RWPE2 (cell line): ENCODE measurements around the gene EXD3.

Experiments used
- ATAC-seq: fragments of 200-7000 bp; cut with Tn5 transposase; 3 replicates; pipeline ENCODE4 v1.9.1; 2021; ENCODE audit warnings: low read depth
- DNase-seq: peaks from one replicate; pipeline ENCODE4 v3.0.0-alpha.2; 2020; ENCODE audit warnings: low spot score
- H3K27ac ChIP-seq: fragments of 450-650 bp; 2 replicates; pipeline ENCODE4 v1.5.1; 2017; ENCODE audit warnings: mild to moderate bottlenecking; ENCODE audit not compliant: poor library complexity, severe bottlenecking
- H3K27me3 ChIP-seq: fragments of 250-450 bp; sonication (Bioruptor Pico); 2 replicates; pipeline ENCODE4 v1.5.1; 2021; ENCODE audit warnings: mild to moderate bottlenecking, moderate library complexity; ENCODE audit not compliant: insufficient read depth, poor library complexity, severe bottlenecking
- H3K36me3 ChIP-seq: fragments of 250-450 bp; sonication (Bioruptor Pico); 2 replicates; pipeline ENCODE4 v1.5.1; 2020; ENCODE audit warnings: low read depth, mild to moderate bottlenecking, moderate library complexity
- H3K4me1 ChIP-seq: fragments of 250-450 bp; sonication (Bioruptor Pico); 2 replicates; pipeline ENCODE4 v1.5.1; 2021; ENCODE audit warnings: mild to moderate bottlenecking, moderate library complexity; ENCODE audit not compliant: insufficient read depth, poor library complexity, severe bottlenecking
- H3K4me3 ChIP-seq: fragments of 250-450 bp; sonication (Bioruptor Pico); 2 replicates; pipeline ENCODE4 v1.5.1; 2021; ENCODE audit warnings: mild to moderate bottlenecking, moderate library complexity; ENCODE audit not compliant: severe bottlenecking
- H3K9me3 ChIP-seq: fragments of 250-450 bp; sonication (Bioruptor Pico); 2 replicates; pipeline ENCODE4 v1.5.1; 2021; ENCODE audit warnings: mild to moderate bottlenecking, moderate library complexity; ENCODE audit not compliant: severe bottlenecking
- CTCF ChIP-seq: fragments of 450-650 bp; IDR thresholded peaks from one replicate; pipeline ENCODE4 v1.5.1; 2017; ENCODE audit warnings: mild to moderate bottlenecking, moderate library complexity; ENCODE audit not compliant: poor library complexity, severe bottlenecking

Gene EXD3

GRCh38 chr9:137371946-137372651 is 50.9 kb downstream of the EXD3 start:
- ATAC-seq (no peak; the same call in 2 of the 3 replicates), DNase-seq (no peak)
- TF ChIP-seq CTCF: no peak
- Histone ChIP-seq H3K27ac (no peak overlapping the region), H3K27me3 (no peaks in the 10 kb centered on the region), H3K9me3 (no peaks in the 10 kb centered on the region), H3K4me1 (no peaks in the 10 kb centered on the region), H3K36me3 (no peaks in the 10 kb centered on the region), H3K4me3 (no peak overlapping the region)

- no peaks in the 10 kb centered on the region for H3K4me1 ChIP-seq
- no peak for TF ChIP-seq CTCF
- H3K4me3 ChIP-seq: no peak overlapping the region
Observed at GRCh38 chr9:137371521-137371941, 51.4 kb downstream of the EXD3 start.

GRCh38 chr9:137370865-137371520 is 52.0 kb downstream of the EXD3 start:
- no peak overlapping the region for H3K4me3 ChIP-seq
- H3K4me1 ChIP-seq: no peaks in the 10 kb centered on the region
- no peaks in the 10 kb centered on the region for H3K9me3 ChIP-seq
- no peak overlapping the region for H3K27ac ChIP-seq
- no peaks in the 10 kb centered on the region for H3K36me3 ChIP-seq
- ATAC-seq: no peak
- no peaks in the 10 kb centered on the region for H3K27me3 ChIP-seq
- peak; percentile 62 for DNase-seq
- TF ChIP-seq CTCF: no peak

More at GRCh38 chr9:137371521-137371941, 51.4 kb downstream of the EXD3 start:
- DNase-seq (peak; percentile 46), ATAC-seq (no peak)
- H3K9me3 ChIP-seq: no peaks in the 10 kb centered on the region
- H3K36me3 ChIP-seq: no peaks in the 10 kb centered on the region
- H3K27me3 ChIP-seq: no peaks in the 10 kb centered on the region
- H3K27ac ChIP-seq: no peak overlapping the region

GRCh38 chr9:137369911-137370764 is 52.8 kb downstream of the EXD3 start:
- Histone ChIP-seq H3K9me3 (no peaks in the 10 kb centered on the region), H3K4me1 (no peaks in the 10 kb centered on the region), H3K36me3 (no peaks in the 10 kb centered on the region), H3K27ac (no peak overlapping the region), H3K4me3 (no peak overlapping the region), H3K27me3 (no peaks in the 10 kb centered on the region)
- DNase-seq (peak; percentile 51), ATAC-seq (no peak; the same call in 2 of the 3 replicates)
- TF ChIP-seq CTCF: no peak
